Smooth muscle cell of the brain vasculature (primary cell): ENCODE data around the gene ZNF438.

ENCODE experiments used
- DNase-seq: peaks from one replicate; pipeline ENCODE4 v3.0.0-alpha.2; 2012; ENCODE audit warnings: low read depth, low spot score

ZNF438 gene

GRCh38 chr10:30848396-30849032, 183.2 kb downstream of the ZNF438 start:
- DNase-seq = no peak

GRCh38 chr10:30847642-30848041, 184.0 kb downstream of the ZNF438 start:
- no peak for DNase-seq

- no peak for DNase-seq
Observed at GRCh38 chr10:30847199-30847598, 184.5 kb downstream of the ZNF438 start.

GRCh38 chr10:30846710-30847109, 185.0 kb downstream of the ZNF438 start:
- no peak for DNase-seq

- DNase-seq = no peak
Observed at GRCh38 chr10:30842894-30843293, 188.8 kb downstream of the ZNF438 start.

GRCh38 chr10:30842185-30842584, 189.5 kb downstream of the ZNF438 start:
- no peak for DNase-seq

GRCh38 chr10:30840395-30841050, 191.1 kb downstream of the ZNF438 start:
- DNase-seq = no peak

- DNase-seq = no peak
Observed at GRCh38 chr10:30839652-30840051, 192.0 kb downstream of the ZNF438 start.

- no peak for DNase-seq
Observed at GRCh38 chr10:30836406-30836805, 195.3 kb downstream of the ZNF438 start.

GRCh38 chr10:30835146-30835545, 196.5 kb downstream of the ZNF438 start:
- no peak for DNase-seq

- DNase-seq = no peak
Observed at GRCh38 chr10:30834651-30835050, 197.0 kb downstream of the ZNF438 start.

- no peak for DNase-seq
Observed at GRCh38 chr10:30834153-30834552, 197.5 kb downstream of the ZNF438 start.

- DNase-seq = no peak
Observed at GRCh38 chr10:30833628-30833970, 198.1 kb downstream of the ZNF438 start.

GRCh38 chr10:30832749-30833627, 198.7 kb downstream of the ZNF438 start:
- no peak for DNase-seq

- no peak for DNase-seq
Observed at GRCh38 chr10:30832001-30832748, 199.5 kb downstream of the ZNF438 start.

GRCh38 chr10:30831426-30831825, 200.2 kb downstream of the ZNF438 start:
- DNase-seq = no peak

GRCh38 chr10:30830315-30831230, 201.1 kb downstream of the ZNF438 start:
- no peak for DNase-seq

GRCh38 chr10:30829901-30830300, 201.8 kb downstream of the ZNF438 start:
- DNase-seq = no peak

GRCh38 chr10:30828680-30829079, 203.0 kb downstream of the ZNF438 start:
- DNase-seq = no peak

GRCh38 chr10:30828164-30828563, 203.5 kb downstream of the ZNF438 start:
- DNase-seq = no peak
